Measurements from ENCODE around the gene ZDHHC23.

ZDHHC23 gene, protein sequence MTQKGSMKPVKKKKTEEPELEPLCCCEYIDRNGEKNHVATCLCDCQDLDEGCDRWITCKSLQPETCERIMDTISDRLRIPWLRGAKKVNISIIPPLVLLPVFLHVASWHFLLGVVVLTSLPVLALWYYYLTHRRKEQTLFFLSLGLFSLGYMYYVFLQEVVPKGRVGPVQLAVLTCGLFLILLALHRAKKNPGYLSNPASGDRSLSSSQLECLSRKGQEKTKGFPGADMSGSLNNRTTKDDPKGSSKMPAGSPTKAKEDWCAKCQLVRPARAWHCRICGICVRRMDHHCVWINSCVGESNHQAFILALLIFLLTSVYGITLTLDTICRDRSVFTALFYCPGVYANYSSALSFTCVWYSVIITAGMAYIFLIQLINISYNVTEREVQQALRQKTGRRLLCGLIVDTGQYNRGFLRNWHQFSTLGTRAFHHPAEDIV

DNA sequence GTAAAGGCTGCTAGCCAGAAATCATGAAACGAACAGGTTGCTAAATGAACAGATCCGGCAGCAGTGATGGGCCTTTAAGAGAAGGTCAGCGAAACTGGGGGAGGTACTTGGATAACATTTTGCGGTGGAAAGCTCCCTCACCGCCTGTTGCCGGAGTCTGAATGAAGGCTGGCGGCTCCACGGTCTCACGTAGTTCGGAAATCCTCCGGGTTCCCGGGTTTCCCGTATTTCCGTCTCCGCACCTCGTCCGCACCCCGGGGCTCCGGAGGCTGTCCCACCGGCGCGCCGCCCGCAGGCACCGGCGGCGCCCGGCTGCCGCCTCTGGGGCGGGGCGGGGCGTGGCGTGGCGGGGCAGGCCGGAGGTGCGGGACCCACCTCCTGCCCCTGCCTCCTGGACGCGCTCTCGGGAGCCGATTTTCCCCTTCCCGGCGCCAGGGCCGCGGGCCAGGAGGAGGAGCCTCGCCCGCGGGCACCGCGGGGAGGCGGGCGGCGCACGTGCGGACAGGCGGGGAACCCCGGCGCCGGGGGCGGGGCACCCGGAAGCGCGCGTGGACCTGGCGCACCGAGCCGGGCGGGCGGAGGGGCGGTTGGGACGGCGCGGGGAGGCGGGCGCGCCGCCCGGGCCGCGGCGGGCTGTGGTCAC is at the start of gene ZDHHC23:
Gene ZDHHC23, plus strand, starts transcription at position 642 of the 643 bp plus-strand sequence. CDS start 790 bp downstream, outside the sequence.
- peak; percentile 24 to 57 (median 39) for DNase-seq (ENCODE audit: low read depth in 3 of 3)

DNA sequence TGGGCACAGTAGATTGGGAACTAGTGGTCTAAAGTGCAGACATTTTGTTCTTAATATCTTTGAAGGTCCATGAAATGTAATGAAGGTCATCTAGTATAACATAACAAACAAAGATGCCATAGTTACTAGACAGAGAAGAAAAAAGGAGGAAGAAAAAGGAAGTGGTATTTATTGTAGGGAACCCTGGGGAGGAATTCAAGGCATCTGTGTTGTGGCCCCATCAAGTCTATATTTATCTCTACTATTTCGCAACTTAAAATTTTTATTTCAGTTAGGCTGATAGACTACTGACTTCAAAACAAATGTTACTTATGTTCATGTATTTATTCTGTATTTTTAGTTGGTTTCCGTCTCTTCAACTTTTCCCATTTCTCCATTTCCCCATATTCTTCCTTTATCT is 48.9 kb upstream of the ZDHHC23 start:
- DNase-seq (ENCODE audit: low read depth in 3 of 3): no peak

DNA sequence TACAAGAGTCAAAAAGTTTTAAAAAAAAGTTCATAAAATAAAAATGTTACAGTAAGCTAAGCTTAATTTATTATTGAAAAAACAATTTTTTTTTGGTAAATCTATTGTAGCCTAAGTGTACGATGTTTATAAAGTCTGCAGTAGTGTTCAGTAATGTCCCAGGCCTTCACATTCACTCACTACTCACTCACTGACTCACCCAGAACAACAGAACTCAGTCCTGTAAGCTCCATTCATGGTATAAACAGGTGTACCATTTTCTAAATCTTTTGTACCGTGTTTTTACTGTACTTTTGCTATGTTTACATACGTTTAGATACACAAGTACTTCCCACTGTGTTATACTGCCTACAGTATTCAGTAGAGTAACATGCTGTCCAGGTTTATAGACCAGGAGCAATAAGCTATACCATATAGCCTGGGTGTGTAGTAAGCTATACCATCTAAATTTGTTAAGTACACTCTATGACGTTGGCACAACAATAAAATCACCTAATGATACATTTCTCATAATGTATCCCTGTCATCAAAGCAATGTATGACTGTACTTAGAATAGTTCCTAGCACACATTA is 41.2 kb upstream of the ZDHHC23 start:
- no peak for DNase-seq (ENCODE audit: low read depth in 3 of 3)

DNA sequence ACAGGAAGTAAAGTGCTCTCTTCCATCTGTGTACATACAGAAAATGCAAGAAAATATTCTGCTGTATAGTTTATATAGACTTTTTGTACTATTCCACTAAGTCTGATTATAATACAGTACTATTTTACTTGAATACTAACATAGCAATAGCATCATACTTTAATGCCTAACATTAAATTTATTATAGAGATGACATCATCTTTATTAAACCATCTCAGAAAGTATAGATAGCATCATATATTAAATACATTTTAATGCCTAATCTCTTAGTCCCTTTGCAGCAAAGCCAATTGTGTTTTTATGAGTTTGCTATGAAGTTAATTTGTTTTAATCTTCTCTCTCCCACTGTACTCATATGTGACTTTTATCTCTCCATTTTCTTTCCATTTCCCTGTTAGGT is 39.7 kb upstream of the ZDHHC23 start:
- no peak for DNase-seq (ENCODE audit: low read depth in 3 of 3)

DNA sequence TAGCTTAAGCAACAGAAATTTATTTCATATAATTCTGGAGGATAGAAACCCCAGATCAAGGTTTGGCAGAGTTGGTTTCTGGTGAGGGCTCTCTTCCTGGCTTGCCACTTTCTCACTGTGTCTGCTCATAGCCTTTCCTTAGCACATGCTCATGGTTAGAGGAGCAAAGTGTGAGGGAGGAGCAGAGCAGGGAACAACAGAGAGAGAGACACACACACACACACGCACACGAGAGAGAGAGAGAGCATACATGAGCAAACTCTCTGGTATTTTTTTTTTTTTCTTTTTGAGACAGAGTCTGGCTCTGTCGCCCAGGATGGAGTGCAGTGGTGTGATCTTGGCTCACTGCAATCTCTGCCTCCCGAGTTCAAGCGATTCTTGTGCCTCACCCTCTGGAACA is 36.8 kb upstream of the ZDHHC23 start:
- no peak for DNase-seq (ENCODE audit: low read depth in 3 of 3)

DNA sequence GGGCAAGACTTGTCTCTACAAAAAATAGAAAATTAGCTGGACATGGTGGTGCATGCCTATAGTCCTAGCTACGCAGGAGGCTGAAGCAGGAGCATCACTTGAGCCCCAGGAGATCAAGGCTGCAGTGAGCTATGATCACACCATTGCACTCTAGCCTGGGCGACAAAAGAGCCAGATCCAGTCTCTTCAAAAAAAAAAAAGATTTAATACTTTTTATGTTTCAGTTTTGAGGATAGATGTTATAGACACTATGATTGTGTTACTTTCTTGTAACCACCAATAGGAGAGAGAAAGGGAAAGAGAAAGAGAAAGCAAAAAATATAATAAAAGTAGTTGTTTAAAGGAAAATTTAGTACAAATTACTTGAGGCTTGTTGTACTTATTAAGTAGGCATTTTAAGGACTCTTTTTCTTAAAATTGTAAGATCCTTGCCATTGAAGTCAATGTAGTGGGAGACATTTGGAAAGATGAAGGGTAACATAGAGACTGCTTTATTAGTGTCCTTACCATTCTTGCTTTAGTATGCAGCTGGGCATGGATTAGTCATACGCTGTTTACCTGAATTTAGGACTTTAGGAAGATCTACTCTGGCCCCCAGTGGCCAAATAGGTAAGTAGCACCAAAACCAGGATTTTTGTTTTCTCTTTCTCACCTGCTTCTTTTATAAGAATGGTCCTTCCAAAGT is 35.1 kb upstream of the ZDHHC23 start:
- peak in 2 of 3 experiments; percentile 1 to 5 for DNase-seq (ENCODE audit: low read depth in 3 of 3)

DNA sequence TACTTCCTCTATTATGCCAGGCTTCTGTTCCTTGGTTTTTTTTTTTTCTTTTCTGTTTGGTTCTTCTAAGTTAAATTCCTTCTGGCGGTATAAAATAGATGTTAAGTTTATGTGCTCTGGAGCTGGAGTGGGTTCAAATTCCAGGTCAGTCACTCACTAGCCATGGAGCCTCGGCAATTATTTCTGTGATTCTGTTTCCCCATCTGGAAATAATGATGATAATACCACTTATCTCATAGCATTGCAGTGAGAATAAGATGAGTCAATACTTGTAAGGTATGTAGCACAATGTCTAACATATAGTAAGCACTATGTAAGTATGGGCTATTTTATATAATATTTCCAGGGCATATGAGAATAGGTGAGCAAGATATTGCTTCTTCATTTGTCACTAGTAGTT is 33.2 kb upstream of the ZDHHC23 start:
- DNase-seq (ENCODE audit: low read depth in 3 of 3): no peak

DNA sequence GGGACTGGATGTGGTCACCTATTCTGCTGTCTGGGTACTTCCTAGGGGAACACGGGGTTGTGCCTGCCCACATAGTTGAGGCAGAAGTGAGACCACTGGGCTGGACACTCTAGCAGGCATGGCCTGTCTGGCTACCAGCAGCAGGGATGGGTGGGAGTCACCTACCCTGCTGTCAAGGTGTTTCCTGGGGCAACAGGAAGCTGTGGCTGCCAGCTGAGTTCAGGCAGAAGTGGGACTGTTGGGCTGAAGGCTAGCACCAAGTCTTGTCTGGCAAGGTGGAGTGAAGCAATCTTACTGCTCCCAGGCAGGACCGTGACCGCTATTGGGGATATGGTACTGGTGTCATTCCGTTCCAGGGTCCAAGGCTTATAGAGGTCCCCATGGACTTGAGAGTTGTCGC is 20.3 kb upstream of the ZDHHC23 start:
- no peak for DNase-seq (ENCODE audit: low read depth in 3 of 3)

DNA sequence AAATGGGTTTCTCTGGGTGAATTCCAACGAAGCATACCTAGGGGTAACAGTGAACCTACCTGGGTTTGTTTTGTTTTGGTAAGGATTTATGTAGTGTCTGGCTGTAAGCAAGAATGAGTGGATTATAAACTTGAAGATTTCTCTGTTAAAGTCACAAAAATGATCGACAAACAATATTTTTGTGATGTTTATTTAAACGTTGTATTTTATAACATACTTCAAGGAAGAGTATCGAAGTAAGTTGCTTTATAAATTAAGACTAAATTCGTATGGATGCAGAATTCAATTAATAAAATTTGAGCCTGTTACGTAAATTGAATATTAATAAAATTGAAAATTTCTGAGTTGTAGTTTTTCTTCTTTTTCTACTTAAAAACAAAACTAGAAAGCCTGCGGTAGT is 982 bp upstream of the ZDHHC23 start:
- DNase-seq (ENCODE audit: low read depth in 3 of 3): no peak

DNA sequence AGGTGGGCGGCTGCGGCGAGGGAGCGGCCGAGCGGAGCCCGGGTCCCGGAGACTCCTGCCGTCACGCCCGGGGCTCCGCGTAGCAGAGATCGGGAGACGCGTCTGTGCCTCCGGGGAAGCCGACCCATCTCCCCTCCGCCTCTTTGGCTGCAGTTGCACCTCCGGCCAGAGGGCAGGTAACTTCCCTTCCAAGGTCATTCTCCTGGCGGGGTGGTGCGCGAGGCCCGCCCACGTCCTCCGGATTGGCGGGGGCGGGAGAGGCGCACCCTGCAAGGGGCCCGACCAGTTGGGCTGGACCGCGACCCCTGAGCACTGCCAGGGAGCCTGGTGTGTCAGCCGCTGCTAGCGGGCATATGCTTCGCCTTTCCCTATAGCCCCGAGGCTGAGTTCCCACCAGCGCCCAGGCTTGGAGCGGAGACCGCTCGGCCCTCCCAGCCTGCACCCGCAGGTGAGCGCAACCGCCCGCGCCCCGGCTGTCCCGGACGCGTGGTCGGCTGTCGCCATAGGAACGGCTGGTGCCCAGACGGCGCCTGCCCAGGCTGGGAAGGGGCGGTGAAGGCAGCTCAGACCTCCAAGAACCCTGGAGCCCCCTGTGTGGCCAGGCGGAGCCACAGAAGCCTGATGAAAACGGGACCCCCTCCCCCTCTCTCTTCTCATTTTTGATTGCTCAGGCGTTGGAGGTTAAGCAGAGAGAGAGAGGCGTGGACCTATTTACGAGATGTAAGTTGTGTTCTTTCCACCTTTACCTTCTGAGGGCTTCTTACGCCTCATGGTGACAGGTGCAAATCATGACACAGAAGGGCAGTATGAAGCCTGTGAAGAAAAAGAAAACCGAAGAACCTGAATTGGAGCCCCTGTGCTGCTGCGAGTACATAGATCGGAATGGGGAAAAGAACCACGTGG is 453 bp downstream of the ZDHHC23 start:
- DNase-seq (ENCODE audit: low read depth in 3 of 3): peak in 1 of 3 experiments; percentile 29

DNA sequence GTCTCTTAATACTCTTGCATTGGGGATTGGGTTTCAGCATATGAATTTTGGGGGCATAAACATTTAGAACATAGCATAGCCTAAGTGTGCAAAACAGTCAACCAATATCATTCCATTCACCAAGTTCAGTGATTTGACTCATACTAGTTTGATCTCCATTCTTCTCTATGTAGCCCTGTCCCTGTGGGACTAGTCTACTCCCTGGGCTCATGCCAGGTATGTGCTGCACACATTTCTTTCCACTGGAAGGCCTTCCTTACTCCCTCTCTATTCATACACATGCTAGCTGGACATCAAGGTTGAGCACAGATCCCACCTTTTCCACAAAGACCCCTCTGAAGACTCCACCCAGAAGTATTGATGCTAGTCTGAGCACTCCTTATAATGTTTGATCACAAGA is 5.1 kb downstream of the ZDHHC23 start:
- no peak for DNase-seq (ENCODE audit: low read depth in 3 of 3)

DNA sequence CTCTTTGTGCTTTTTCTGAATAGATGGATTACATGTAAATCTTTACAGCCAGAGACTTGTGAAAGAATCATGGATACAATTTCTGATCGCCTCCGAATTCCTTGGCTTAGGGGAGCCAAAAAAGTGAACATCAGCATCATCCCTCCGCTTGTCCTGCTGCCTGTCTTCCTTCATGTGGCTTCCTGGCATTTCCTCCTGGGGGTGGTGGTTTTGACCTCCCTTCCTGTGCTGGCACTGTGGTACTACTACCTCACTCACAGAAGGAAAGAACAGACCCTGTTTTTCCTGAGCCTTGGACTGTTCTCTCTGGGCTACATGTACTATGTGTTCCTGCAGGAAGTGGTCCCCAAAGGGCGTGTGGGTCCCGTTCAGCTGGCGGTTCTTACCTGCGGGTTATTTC is 5.9 kb downstream of the ZDHHC23 start:
- no peak for DNase-seq (ENCODE audit: low read depth in 3 of 3)

DNA sequence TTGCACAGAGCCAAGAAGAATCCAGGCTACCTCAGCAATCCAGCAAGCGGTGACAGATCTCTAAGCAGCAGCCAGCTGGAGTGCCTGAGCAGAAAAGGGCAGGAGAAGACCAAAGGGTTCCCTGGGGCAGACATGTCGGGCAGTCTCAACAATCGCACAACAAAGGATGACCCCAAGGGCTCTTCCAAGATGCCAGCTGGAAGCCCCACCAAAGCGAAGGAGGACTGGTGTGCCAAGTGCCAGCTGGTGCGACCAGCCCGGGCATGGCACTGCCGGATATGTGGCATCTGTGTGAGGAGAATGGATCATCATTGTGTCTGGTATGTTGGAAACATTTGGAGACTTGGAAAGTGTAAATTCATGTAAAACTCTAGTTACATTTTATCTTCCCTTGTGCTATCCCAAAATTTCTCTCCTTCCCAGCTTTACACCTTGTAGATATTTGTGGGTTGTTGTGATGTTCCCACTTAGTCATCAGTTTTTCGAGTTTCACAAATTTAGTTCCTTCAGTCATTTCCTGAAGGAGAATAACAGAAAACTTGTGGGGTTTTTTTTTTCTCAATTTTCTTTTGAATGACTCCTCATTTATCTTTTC is 6.4 kb downstream of the ZDHHC23 start:
- DNase-seq (ENCODE audit: low read depth in 3 of 3): no peak

DNA sequence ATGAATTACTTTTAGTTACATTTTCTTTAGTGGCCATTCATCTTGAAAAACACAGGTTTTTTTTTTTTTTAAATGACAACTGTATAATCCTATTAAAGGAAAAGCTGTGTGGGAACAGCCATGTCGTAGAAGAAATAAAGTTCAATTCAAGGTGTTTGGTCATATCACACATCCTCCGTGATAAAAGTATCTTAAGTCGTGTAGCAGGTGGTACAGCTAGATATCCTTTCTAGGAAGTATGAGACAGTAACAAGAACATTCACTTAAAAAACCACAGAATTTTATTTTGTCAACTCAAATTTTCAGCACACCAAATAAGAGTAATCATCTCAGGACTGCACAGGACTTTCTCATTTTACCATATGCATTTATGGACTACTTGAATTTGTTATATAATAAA is 16.1 kb downstream of the ZDHHC23 start:
- DNase-seq (ENCODE audit: low read depth in 3 of 3): no peak

DNA sequence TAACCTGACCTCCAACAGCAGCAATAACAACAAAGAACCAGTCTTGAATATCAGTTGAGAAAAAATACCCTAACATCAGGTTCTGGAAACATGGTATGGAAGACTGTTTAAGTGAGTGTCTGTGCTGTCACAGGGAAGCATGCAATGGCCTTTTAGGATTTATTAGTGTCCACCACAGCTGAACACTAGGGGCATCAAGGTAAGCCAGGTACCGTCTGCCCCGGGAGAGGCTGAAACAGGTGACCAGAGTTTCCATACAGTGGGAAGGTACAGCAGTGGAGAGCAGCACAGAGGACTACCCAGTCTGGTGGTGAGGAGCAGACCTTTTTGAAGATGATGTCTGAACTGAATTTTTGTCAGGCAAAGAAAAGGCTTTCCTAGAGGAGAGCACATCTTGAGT is 18.4 kb downstream of the ZDHHC23 start:
- no peak for DNase-seq (ENCODE audit: low read depth in 3 of 3)

DNA sequence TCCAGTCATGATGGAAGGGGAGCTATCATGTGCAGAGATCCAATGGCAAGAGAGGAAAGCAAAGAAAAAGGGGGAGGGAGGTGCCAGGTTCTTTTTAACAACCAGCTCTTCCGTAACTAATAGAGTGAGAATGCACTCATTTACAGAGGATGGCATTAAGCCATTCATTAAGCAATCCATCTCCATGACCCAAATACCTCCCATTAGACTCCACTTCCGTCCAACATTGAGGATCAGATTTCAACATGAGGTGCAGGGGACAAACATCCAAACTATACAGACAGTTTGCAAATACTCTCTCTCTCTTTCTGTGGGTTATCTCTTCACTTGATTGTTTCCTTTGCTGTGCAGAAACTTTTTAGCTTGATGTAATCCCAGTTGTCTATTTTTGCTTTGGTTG is 21.2 kb downstream of the ZDHHC23 start:
- no peak for DNase-seq (ENCODE audit: low read depth in 3 of 3)

DNA sequence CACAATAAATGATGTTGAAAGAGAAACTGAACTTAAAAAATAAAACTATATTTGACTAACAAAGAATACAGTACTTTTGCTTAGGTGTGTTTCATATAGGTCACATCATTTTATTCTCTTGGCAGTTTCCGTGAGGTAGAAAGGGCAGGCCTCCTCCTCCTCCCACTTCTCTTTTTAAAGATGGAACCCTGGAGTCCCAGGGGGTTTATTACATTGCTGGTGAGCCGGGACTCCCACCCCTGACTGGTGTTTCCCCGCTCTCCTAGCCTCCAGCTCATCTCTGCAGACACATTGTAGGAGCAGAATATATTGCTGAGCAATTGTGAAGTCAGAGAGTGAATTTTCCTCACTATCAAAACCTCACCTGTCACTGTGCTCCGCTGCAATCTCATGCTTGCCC is 30.0 kb downstream of the ZDHHC23 start:
- DNase-seq (ENCODE audit: low read depth in 3 of 3): no peak

DNA sequence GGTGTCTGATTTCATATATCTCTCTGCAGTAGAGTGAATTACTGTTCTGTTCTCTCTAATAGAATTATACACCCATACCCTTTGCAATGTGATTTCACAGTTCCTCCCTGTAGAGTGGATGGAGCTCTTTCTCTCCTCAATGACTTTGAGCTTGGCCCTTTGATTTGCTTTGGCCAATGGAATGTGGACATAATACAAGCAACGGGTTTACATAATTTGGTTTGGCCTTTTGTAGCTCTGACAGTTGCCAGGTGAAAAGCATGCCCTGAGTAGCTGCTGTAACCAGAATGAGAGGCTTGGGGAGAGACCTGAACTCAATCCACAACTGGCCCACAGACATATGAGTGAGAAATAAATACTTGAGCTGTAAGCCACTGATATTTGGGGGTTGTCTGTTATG is 32.1 kb downstream of the ZDHHC23 start:
- no peak for DNase-seq (ENCODE audit: low read depth in 3 of 3)

DNA sequence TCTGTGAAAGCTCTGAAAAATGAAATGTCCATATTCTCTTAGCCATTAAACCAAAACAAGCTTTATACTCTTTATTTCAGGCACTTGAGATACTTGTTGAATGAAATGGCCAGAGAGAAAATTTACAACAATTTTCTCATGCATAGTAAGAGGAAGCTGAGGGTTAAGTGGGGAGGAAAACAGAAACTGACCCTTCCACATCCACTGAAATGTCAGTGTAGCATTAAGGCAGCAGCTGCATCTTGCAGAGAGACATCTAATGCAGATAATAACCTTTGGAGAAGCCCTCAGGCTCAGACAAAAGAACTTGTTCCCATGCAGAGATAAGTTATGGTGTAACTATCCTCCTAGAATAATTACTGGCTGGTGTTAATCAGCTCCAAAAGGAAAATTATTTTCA is 34.0 kb downstream of the ZDHHC23 start:
- no peak for DNase-seq (ENCODE audit: low read depth in 3 of 3)

DNA sequence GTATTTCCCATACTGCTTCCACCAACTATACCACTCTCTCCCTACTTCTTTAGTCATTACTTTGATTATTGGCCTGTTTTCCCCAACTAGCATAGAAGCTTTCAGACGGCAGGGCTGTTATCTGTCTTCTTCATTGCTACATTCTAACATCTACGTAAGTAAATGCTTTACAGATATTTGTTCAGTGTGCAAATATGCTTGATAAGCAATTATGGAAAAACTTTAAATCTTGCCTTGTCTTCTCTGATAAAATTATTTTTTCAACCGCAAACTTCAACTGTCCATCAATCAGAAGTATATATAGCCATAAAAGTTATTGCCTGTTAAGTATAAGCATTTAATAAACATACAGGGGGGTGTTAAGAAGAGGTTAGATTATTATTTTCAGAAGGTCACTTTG is 35.7 kb downstream of the ZDHHC23 start:
- DNase-seq (ENCODE audit: low read depth in 3 of 3): no peak

DNA sequence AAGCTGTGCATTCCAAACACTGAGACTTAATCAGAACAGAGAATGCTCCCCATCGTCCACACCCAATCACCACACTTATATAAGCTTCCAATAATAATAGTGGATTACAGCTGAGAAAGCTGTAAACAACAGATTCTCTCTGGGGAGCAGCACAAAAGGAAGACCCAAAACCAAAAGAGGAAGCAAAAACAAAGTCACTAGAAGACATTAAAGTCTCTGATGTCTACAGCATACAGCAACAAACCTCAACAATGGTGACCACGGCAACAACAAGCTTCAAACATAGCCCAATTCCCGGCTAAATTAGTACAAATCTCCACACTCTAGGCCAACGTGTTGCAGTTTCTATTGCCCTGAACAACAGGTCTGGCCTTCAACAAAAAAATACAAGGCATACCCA is 37.7 kb downstream of the ZDHHC23 start:
- DNase-seq (ENCODE audit: low read depth in 3 of 3): no peak
